T-helper 22 cell (primary cell): ENCODE measurements around the gene ADAM17.

Source experiments
- DNase-seq: peaks from one replicate; pipeline ENCODE4 v3.0.0-alpha.2; 2020; ENCODE audit warnings: low read depth

ADAM17 gene

GRCh38 chr2:9471206-9471605 lies 84.4 kb downstream of the ADAM17 start:
- no peak for DNase-seq

- no peak for DNase-seq
These were observed 87.9 kb downstream of the ADAM17 start for GRCh38 chr2:9467687-9468086.

GRCh38 chr2:9466147-9466683 lies 89.4 kb downstream of the ADAM17 start:
- DNase-seq, result no peak

- DNase-seq, result no peak
These were observed 90.5 kb downstream of the ADAM17 start for GRCh38 chr2:9465170-9465569.

GRCh38 chr2:9463698-9464034 lies 92.0 kb downstream of the ADAM17 start:
- DNase-seq, result no peak

- no peak for DNase-seq
These were observed 92.5 kb downstream of the ADAM17 start for GRCh38 chr2:9462886-9463697.

GRCh38 chr2:9462313-9462712 lies 93.3 kb downstream of the ADAM17 start:
- no peak for DNase-seq

GRCh38 chr2:9461079-9461478 lies 94.6 kb downstream of the ADAM17 start:
- DNase-seq, result no peak

- no peak for DNase-seq
These were observed 95.1 kb downstream of the ADAM17 start for GRCh38 chr2:9460441-9461017.

- no peak for DNase-seq
These were observed 104.4 kb downstream of the ADAM17 start for GRCh38 chr2:9451231-9451630.

- DNase-seq, result no peak
These were observed 110.5 kb downstream of the ADAM17 start for GRCh38 chr2:9445089-9445488.

- no peak for DNase-seq
These were observed 112.1 kb downstream of the ADAM17 start for GRCh38 chr2:9443526-9443925.

- no peak for DNase-seq
These were observed 114.1 kb downstream of the ADAM17 start for GRCh38 chr2:9441556-9441955.

GRCh38 chr2:9440058-9440727 lies 115.4 kb downstream of the ADAM17 start:
- DNase-seq, result no peak

GRCh38 chr2:9439536-9439935 lies 116.1 kb downstream of the ADAM17 start:
- no peak for DNase-seq
